Sigmoid colon (tissue), 7 donors: ENCODE data around the gene SLC66A1. TPM values are rescaled to one million over a fixed set of nuclear protein-coding genes. Genes with fewer than 3 reads are reported as not detected.
A peak's percentile ranks its signal among the peaks of the same experiment; 100 is the strongest.

Source experiments
- DNase-seq: peaks from one replicate; pipeline ENCODE4 v3.0.0-alpha.2; 2019
- H3K27ac ChIP-seq, 4 donors: fragments of 200-600 bp; sonication (generic); one replicate each; pipeline ENCODE4 v1.5.1; 2016 to 2019; ENCODE audit warnings: mild to moderate bottlenecking in 1 of 4
- H3K27me3 ChIP-seq, 3 donors: fragments of 200-600 bp; sonication (generic); one replicate each; pipeline ENCODE4 v1.5.1; 2019; ENCODE audit warnings: mild to moderate bottlenecking in 1 of 3
- H3K36me3 ChIP-seq, 4 donors: fragments of 200-600 bp; sonication (generic); one replicate each; pipeline ENCODE4 v1.5.1; 2016 to 2019
- H3K4me1 ChIP-seq, 4 donors: fragments of 200-600 bp; sonication (generic); one replicate each; pipeline ENCODE4 v1.5.1; 2017 to 2019
- H3K4me3 ChIP-seq, 4 donors: fragments of 200-600 bp; sonication (generic); one replicate each; pipeline ENCODE4 v1.5.1; 2017 to 2019; ENCODE audit warnings: mild to moderate bottlenecking in 2 of 4, moderate library complexity in 1 of 4
- H3K9me3 ChIP-seq, 4 donors: fragments of 200-600 bp in 3 of 4; sonication (generic) in 3 of 4; one replicate each; pipeline versions ENCODE4 v1.5.1 to v1.6.1; 2013 to 2019
- EP300 ChIP-seq, 4 donors: sonication (generic); formaldehyde crosslinking; IDR thresholded peaks; one replicate each; pipeline ENCODE4 v1.6.1; 2017; ENCODE audit warnings: antibody characterized with exemption in 4 of 4
- POLR2A ChIP-seq, 2 donors: fragments of 450-650 bp; IDR thresholded peaks; one replicate each; pipeline ENCODE4 v1.6.1; 2016; ENCODE audit warnings: antibody characterized with exemption in 2 of 2, mild to moderate bottlenecking in 2 of 2, moderate library complexity in 2 of 2
- POLR2AphosphoS5 ChIP-seq, 4 donors: sonication (generic); formaldehyde crosslinking; IDR thresholded peaks; one replicate each; pipeline ENCODE4 v1.6.1; 2017; ENCODE audit warnings: antibody characterized with exemption in 4 of 4
- WGBS, 2 donors: extraction: QIAGEN DNeasy Blood & Tissue Kit; methylation state at CpG; one replicate each; pipeline ENCODE4 v1.1.7; 2013; 5-methylcytosine and 5-hydroxymethylcytosine counted together
- intact Hi-C: fragments of 100-400 bp; cut with DNase I; formaldehyde crosslinking; loops from one replicate; pipeline ENCODE4 v1.15.1; 2023
- polyA plus RNA-seq, 3 donors: library from polyadenylated mRNA; stranded (reverse); fragments of 200-250 nt; gene quantifications; one replicate each; pipeline ENCODE4 v1.2.3, GENCODE V29; 2013
- total RNA-seq, 4 donors: library from RNA; depleted of rRNA; stranded (reverse); fragments of >200 nt; gene quantifications; one replicate each; pipeline ENCODE4 v1.1.0, GENCODE V29; 2016
- TF ChIP-seq, protein P1 (sequence below), 4 experiments: fragments of 450-650 bp in 3 of 4; fragments of 200-600 bp in 1 of 4; IDR thresholded peaks; one replicate each; pipeline ENCODE4 v1.5.1; 2016 to 2019; ENCODE audit warnings: antibody characterized with exemption in 4 of 4, mild to moderate bottlenecking in 3 of 4, moderate library complexity in 2 of 4
- donor health status: healthy with polysubstance abuse.
- donor health status: Bipolar disorder and iron deficiency.
- donor health status: healthy.

Gene SLC66A1
- total and polyA plus RNA-seq, 7 donors = 5.1 to 16.0 (median 8.1) TPM

DNA sequence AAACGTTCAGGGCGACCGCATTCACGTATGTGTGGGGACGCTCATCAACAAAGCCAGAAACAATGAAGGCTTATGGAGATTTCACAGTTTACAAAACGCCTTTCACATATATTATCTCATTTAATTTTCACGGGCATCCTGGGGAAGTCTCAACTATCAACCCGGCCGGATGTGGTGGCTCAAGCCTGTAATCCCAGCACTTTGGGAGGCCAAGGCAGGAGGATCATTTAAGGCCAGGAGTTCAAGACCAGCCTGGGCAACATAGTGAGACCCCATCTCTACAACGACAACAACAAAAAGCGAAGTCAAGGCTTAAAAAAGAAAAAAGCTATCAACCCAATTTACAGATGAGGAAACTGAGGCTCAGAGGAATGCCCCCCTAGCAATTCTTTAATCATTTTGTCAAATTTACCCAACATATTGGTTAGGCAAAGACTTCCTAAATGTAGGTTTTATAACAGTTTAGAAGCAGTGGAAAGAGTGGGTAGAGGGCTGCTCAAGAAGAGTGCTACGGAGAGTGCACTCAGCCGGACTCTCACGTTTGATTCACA, 28.3 kb downstream of the SLC66A1 start:
- 96 to 97% methylated on average over 14 of the region's 14 CpGs for WGBS, 2 donors
- Histone ChIP-seq H3K27ac (no peak overlapping the region), H3K4me3 (no peak overlapping the region), H3K4me1 (peaks cover 0 to 23% (median 11%) of the 10 kb centered on the region in 4 donors), H3K36me3 (peaks cover 18 to 69% (median 37%) of the 10 kb centered on the region in 4 donors), H3K9me3 (no peaks in the 10 kb centered on the region), H3K27me3 (no peaks in the 10 kb centered on the region)
- intact Hi-C loops = no loop called here
- DNase-seq = no peak
- TF ChIP-seq POLR2AphosphoS5 (IDR thresholded peaks at IDR 0.05) (no peak), POLR2A (IDR thresholded peaks at IDR 0.05) (no peak), EP300 (IDR thresholded peaks at IDR 0.05) (no peak)
- TF ChIP-seq, protein P1, sequence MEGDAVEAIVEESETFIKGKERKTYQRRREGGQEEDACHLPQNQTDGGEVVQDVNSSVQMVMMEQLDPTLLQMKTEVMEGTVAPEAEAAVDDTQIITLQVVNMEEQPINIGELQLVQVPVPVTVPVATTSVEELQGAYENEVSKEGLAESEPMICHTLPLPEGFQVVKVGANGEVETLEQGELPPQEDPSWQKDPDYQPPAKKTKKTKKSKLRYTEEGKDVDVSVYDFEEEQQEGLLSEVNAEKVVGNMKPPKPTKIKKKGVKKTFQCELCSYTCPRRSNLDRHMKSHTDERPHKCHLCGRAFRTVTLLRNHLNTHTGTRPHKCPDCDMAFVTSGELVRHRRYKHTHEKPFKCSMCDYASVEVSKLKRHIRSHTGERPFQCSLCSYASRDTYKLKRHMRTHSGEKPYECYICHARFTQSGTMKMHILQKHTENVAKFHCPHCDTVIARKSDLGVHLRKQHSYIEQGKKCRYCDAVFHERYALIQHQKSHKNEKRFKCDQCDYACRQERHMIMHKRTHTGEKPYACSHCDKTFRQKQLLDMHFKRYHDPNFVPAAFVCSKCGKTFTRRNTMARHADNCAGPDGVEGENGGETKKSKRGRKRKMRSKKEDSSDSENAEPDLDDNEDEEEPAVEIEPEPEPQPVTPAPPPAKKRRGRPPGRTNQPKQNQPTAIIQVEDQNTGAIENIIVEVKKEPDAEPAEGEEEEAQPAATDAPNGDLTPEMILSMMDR (IDR thresholded peaks at IDR 0.05) = no peak

- intact Hi-C loops = no loop called here
- WGBS, 2 donors = 60 to 66% methylated on average over 25 of the region's 25 CpGs
These were observed 29.3 kb downstream of the SLC66A1 start for GRCh38 chr1:19341201-19342061.

GRCh38 chr1:19342062-19342750, 30.1 kb downstream of the SLC66A1 start:
- DNase-seq = no peak
- Histone ChIP-seq H3K4me1 (peaks cover 0 to 24% (median 12%) of the 10 kb centered on the region in 4 donors), H3K36me3 (peaks cover 18 to 72% (median 38%) of the 10 kb centered on the region in 4 donors), H3K9me3 (no peaks in the 10 kb centered on the region), H3K27ac (peak overlapping the region; percentile 38 to 60 (median 56)), H3K4me3 (no peak overlapping the region), H3K27me3 (no peaks in the 10 kb centered on the region)
- peak in 1 of 4 donors; percentile 2 for TF ChIP-seq POLR2AphosphoS5 (IDR thresholded peaks at IDR 0.05)
- TF ChIP-seq POLR2A (IDR thresholded peaks at IDR 0.05) = no peak
- TF ChIP-seq, protein P1 (IDR thresholded peaks at IDR 0.05) = no peak
- TF ChIP-seq EP300 (IDR thresholded peaks at IDR 0.05) = no peak
- intact Hi-C loops = no loop called here
- 91 to 93% methylated on average over 27 of the region's 27 CpGs for WGBS, 2 donors

More at GRCh38 chr1:19341201-19342061, 29.3 kb downstream of the SLC66A1 start:
- no peak overlapping the region for H3K4me3 ChIP-seq
- peak; percentile 84 for DNase-seq
- H3K4me1 ChIP-seq = peaks cover 0 to 23% (median 11%) of the 10 kb centered on the region in 4 donors
- peak overlapping the region; percentile 38 to 60 (median 56) for H3K27ac ChIP-seq
- H3K9me3 ChIP-seq = no peaks in the 10 kb centered on the region
- H3K27me3 ChIP-seq = no peaks in the 10 kb centered on the region
- H3K36me3 ChIP-seq = peaks cover 18 to 72% (median 38%) of the 10 kb centered on the region in 4 donors
- TF ChIP-seq POLR2AphosphoS5 (IDR thresholded peaks at IDR 0.05) = no peak
- TF ChIP-seq, protein P1 (IDR thresholded peaks at IDR 0.05) = peak; percentile 69 to 91 (median 82)
- TF ChIP-seq POLR2A (IDR thresholded peaks at IDR 0.05) = no peak
- no peak for TF ChIP-seq EP300 (IDR thresholded peaks at IDR 0.05)

GRCh38 chr1:19342894-19343616, 30.9 kb downstream of the SLC66A1 start:
- WGBS, 2 donors = 88 to 91% methylated on average over 33 of the region's 33 CpGs
- Histone ChIP-seq H3K4me3 (no peak overlapping the region), H3K36me3 (peaks cover 18 to 70% (median 36%) of the 10 kb centered on the region in 4 donors), H3K27ac (peak overlapping the region in 2 of 4 donors; percentile 56 to 60), H3K9me3 (no peaks in the 10 kb centered on the region), H3K27me3 (no peaks in the 10 kb centered on the region), H3K4me1 (peaks cover 0 to 31% (median 16%) of the 10 kb centered on the region in 4 donors)
- intact Hi-C loops = no loop called here
- no peak for DNase-seq
- TF ChIP-seq POLR2AphosphoS5 (IDR thresholded peaks at IDR 0.05) (no peak), EP300 (IDR thresholded peaks at IDR 0.05) (no peak), POLR2A (IDR thresholded peaks at IDR 0.05) (no peak)
- TF ChIP-seq, protein P1 (IDR thresholded peaks at IDR 0.05) = no peak
